Urinary bladder (tissue), 4 donors: ENCODE measurements around the gene NCOR2. TPM values are rescaled to one million over a fixed set of nuclear protein-coding genes. Genes with fewer than 3 reads are reported as not detected.

Experiments used
- DNase-seq: peaks from one replicate; pipeline ENCODE4 v3.0.0-alpha.2; 2015; ENCODE audit errors: extremely low spot score
- H3K27ac ChIP-seq: one replicate; pipeline ENCODE4 v1.5.1; 2013; ENCODE audit warnings: low read depth, mild to moderate bottlenecking, moderate library complexity
- H3K36me3 ChIP-seq: one replicate; pipeline ENCODE4 v1.6.1; 2013; ENCODE audit warnings: mild to moderate bottlenecking, moderate library complexity; ENCODE audit not compliant: insufficient read depth
- H3K4me1 ChIP-seq: one replicate; pipeline ENCODE4 v1.6.1; 2013; ENCODE audit warnings: mild to moderate bottlenecking, moderate library complexity; ENCODE audit not compliant: insufficient read depth
- H3K4me3 ChIP-seq: one replicate; pipeline ENCODE4 v1.5.1; 2013; ENCODE audit warnings: low read depth, low read length
- WGBS: extraction: QIAGEN DNeasy Blood & Tissue Kit; methylation state at CpG from one replicate; pipeline ENCODE4 v1.1.7; 2013; 5-methylcytosine and 5-hydroxymethylcytosine counted together
- polyA plus RNA-seq: library from polyadenylated mRNA; stranded (reverse); fragments of 200-250 nt; gene quantifications from one replicate; pipeline ENCODE4 v1.2.3, GENCODE V29; 2013
- total RNA-seq: library from RNA; depleted of rRNA; stranded (reverse); fragments of >200 nt; gene quantifications from one replicate; pipeline ENCODE4 v1.2.3, GENCODE V29; 2014
- donor health status: healthy with polysubstance abuse.
- donor health status: healthy.

NCOR2 gene
- total and polyA plus RNA-seq, 2 donors = 46.8 to 105 TPM

- H3K27ac ChIP-seq = no peak overlapping the region
- H3K4me3 ChIP-seq = no peak overlapping the region
These were observed 23.7 kb downstream of the NCOR2 start for GRCh38 chr12:124543590-124544310.

GRCh38 chr12:124543052-124543589, 24.3 kb downstream of the NCOR2 start:
- Histone ChIP-seq H3K4me3 (no peak overlapping the region), H3K36me3 (no peaks in the 10 kb centered on the region), H3K4me1 (peaks cover 11% of the 10 kb centered on the region), H3K27ac (no peak overlapping the region)
- WGBS = 33% methylated on average over 20 of the region's 20 CpGs
- no peak for DNase-seq

More at GRCh38 chr12:124543590-124544310, 23.7 kb downstream of the NCOR2 start:
- 42% methylated on average over 37 of the region's 37 CpGs for WGBS
- DNase-seq = no peak
- Histone ChIP-seq H3K4me1 (peaks cover 11% of the 10 kb centered on the region), H3K36me3 (no peaks in the 10 kb centered on the region)

GRCh38 chr12:124542021-124542949, 25.1 kb downstream of the NCOR2 start:
- no peak overlapping the region for H3K27ac ChIP-seq
- no peak overlapping the region for H3K4me3 ChIP-seq
- DNase-seq = no peak
- H3K4me1 ChIP-seq = peaks cover 11% of the 10 kb centered on the region
- no peaks in the 10 kb centered on the region for H3K36me3 ChIP-seq
- WGBS = 81% methylated on average over 28 of the region's 28 CpGs

- Histone ChIP-seq H3K4me1 (peaks cover 11% of the 10 kb centered on the region), H3K4me3 (no peak overlapping the region), H3K27ac (no peak overlapping the region), H3K36me3 (no peaks in the 10 kb centered on the region)
- no peak for DNase-seq
- 93% methylated on average over 1 of the region's 1 CpG for WGBS
These were observed 26.1 kb downstream of the NCOR2 start for GRCh38 chr12:124541322-124541721.

- Histone ChIP-seq H3K36me3 (no peaks in the 10 kb centered on the region), H3K4me3 (no peak overlapping the region), H3K27ac (no peak overlapping the region), H3K4me1 (peaks cover 9% of the 10 kb centered on the region)
- DNase-seq = no peak
- 84% methylated on average over 37 of the region's 37 CpGs for WGBS
These were observed 28.0 kb downstream of the NCOR2 start for GRCh38 chr12:124539084-124540041.

GRCh38 chr12:124538194-124539082, 29.0 kb downstream of the NCOR2 start:
- WGBS = 48% methylated on average over 22 of the region's 22 CpGs
- Histone ChIP-seq H3K36me3 (no peaks in the 10 kb centered on the region), H3K4me1 (peaks cover 2% of the 10 kb centered on the region), H3K27ac (no peak overlapping the region), H3K4me3 (no peak overlapping the region)
- no peak for DNase-seq

- no peak overlapping the region for H3K4me3 ChIP-seq
- 45% methylated on average over 12 of the region's 12 CpGs for WGBS
- no peak overlapping the region for H3K27ac ChIP-seq
- no peaks in the 10 kb centered on the region for H3K36me3 ChIP-seq
- H3K4me1 ChIP-seq = peaks cover 2% of the 10 kb centered on the region
- no peak for DNase-seq
These were observed 29.8 kb downstream of the NCOR2 start for GRCh38 chr12:124537525-124538193.

- 87% methylated on average over 9 of the region's 9 CpGs for WGBS
- H3K27ac ChIP-seq = no peak overlapping the region
- DNase-seq = no peak
- no peaks in the 10 kb centered on the region for H3K36me3 ChIP-seq
- H3K4me3 ChIP-seq = no peak overlapping the region
- H3K4me1 ChIP-seq = no peaks in the 10 kb centered on the region
These were observed 30.8 kb downstream of the NCOR2 start for GRCh38 chr12:124536641-124537040.

- no peaks in the 10 kb centered on the region for H3K4me1 ChIP-seq
- H3K36me3 ChIP-seq = no peaks in the 10 kb centered on the region
- DNase-seq = no peak
- WGBS = 82% methylated on average over 24 of the region's 24 CpGs
- H3K27ac ChIP-seq = no peak overlapping the region
- H3K4me3 ChIP-seq = no peak overlapping the region
These were observed 32.4 kb downstream of the NCOR2 start for GRCh38 chr12:124534776-124535740.

- Histone ChIP-seq H3K4me3 (no peak overlapping the region), H3K4me1 (no peaks in the 10 kb centered on the region), H3K36me3 (no peaks in the 10 kb centered on the region), H3K27ac (no peak overlapping the region)
- DNase-seq = no peak
- 93% methylated on average over 13 of the region's 13 CpGs for WGBS
These were observed 34.0 kb downstream of the NCOR2 start for GRCh38 chr12:124533456-124533855.

- Histone ChIP-seq H3K36me3 (no peaks in the 10 kb centered on the region), H3K4me1 (no peaks in the 10 kb centered on the region), H3K4me3 (no peak overlapping the region), H3K27ac (no peak overlapping the region)
- DNase-seq = no peak
- WGBS = 77% methylated on average over 5 of the region's 5 CpGs
These were observed 34.4 kb downstream of the NCOR2 start for GRCh38 chr12:124532967-124533366.
